Measurements from ENCODE around the gene DDX59.

DDX59 gene

GRCh38 chr1:200671235-200671786 is 1.6 kb upstream of the DDX59 start:
- Histone ChIP-seq H3K4me3 (no peak overlapping the region), H3K27ac (no peak overlapping the region)
- no peak for TF ChIP-seq CTCF (IDR thresholded peaks at IDR 0.05)
- no peak for DNase-seq (ENCODE audit: low spot score)

DNA sequence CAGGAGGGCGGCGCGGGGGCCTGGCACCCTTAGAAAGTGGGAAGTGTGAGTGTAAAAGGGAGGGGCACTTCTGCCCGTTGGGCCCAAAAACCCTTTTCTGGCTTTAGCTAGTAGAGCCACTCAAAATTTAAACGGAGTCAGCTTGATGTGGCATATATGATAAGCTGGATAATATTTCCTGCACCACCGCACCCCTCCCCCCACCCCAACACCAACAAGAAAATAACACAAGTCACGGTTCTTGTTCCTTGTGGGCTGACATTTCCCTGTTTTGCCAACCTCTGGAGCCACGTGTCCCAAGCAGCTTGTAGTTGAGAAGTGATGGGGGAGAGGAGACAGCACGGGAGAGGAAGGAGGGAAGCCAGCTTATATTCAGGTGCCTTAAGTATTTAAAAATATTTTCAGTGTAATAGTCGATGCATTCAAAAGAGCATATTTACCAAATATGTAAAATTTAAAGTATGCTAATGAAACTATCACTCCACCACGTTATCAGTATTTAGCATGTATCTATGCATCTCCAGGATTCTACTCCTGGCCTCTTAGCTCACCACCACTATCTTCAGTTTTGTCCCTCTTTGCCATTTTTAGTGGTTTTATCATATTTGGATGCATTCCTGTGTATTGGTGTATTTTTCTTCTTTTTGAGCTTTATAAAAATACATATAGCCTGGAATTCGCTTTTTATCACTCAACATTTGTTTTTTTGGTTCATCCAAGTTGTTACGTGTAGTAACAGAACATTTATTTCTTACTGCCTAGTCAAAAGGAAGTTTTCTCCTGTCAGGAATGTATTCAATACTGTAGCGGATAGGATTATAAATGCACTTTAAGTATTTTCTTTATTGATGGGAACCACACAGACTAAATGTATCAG is 773 bp upstream of the DDX59 start:
- DNase-seq (ENCODE audit: low spot score), result no peak
- no peak for TF ChIP-seq CTCF (IDR thresholded peaks at IDR 0.05)
- peak overlapping the region; percentile 98 to 99 for H3K27ac ChIP-seq
- H3K4me3 ChIP-seq, result peak overlapping the region; percentile 86

DNA sequence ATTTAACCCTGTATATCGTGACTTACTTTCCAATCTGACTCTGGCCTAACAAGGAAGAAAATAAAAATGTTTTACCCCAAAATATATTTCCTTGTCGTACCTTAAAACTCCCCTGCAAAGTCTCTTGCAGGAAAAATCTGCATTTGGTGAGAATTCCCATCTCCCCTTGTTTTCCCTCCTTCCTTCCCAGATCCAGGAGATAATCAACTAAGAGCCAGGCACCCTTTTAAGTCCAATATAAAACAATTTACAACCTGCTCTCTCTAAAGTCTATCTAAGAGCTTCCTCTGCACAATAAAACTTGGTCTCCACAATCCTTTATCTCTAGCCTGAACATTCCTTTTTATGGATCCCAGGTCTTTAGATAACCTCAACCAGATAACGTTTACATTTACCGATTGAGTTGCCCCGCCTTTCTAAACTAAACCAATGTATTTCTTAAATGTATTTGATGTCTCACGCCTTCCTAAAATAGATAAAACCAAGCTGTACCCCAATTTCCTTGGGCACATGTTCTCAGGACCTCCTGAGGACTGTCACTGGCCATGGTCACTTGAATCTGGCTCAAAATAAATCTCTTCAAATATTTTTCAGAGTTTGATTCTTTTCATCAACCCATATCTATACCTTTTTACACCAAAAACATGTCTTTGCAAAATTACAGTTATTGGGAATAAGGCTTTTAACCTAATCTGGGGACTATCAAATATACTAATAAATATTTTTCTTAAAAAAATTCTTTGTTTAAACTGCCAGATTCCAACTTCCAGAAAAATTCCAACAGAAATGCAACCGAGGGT is 993 bp downstream of the DDX59 start:
- no peak for TF ChIP-seq CTCF (IDR thresholded peaks at IDR 0.05)
- no peak for DNase-seq (ENCODE audit: low spot score)
- Histone ChIP-seq H3K4me3 (peak overlapping the region; percentile 86), H3K27ac (peak overlapping the region; percentile 98 to 99)

DNA sequence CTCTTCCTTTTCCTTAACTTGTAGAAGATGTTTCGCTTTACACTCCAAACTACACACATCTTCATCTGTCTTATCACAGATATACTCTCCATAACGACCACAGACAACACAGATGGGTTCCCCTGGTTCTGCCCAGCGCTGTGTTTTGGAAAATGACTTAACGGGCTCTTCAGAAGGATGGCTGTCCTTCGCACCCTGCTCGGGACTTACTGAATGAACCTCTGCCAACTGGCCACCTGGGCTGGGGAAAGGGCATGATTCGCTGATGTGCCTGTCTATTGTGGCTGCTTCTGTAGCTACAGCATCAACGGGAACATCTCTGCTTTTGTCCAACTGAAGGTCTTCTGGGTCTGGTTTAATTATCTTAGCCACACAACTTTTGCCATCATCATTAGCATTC is 3.4 kb downstream of the DDX59 start:
- peak overlapping the region; percentile 37 for H3K4me3 ChIP-seq

DNA sequence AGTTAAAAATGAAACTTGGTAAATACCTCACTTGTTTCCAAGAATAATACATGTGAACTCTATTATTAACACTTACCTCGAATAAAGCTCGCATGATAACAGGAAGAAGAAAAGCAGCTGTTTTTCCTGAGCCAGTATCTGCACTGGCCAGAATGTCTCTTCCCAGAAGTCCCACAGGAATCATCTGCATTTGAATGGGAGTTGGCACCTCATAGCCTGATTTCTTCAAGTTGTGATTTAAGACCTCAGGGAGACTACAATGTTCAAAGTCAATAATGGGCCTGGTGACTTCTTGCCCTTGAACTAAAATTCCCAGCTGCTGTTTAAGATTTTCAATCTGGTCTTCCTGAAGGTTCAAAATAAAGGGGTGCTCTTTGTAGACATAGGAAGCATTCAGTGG is 3.8 kb downstream of the DDX59 start:
- DNase-seq (ENCODE audit: low spot score), result no peak
- H3K27ac ChIP-seq, result peak overlapping the region; percentile 30 to 59
- TF ChIP-seq CTCF (IDR thresholded peaks at IDR 0.05), result no peak
- H3K4me3 ChIP-seq, result peak overlapping the region; percentile 37

More for the DNA sequence above, 3.4 kb downstream of the DDX59 start:
- no peak for DNase-seq (ENCODE audit: low spot score)
- TF ChIP-seq CTCF (IDR thresholded peaks at IDR 0.05), result no peak
- peak overlapping the region; percentile 30 to 59 for H3K27ac ChIP-seq

DNA sequence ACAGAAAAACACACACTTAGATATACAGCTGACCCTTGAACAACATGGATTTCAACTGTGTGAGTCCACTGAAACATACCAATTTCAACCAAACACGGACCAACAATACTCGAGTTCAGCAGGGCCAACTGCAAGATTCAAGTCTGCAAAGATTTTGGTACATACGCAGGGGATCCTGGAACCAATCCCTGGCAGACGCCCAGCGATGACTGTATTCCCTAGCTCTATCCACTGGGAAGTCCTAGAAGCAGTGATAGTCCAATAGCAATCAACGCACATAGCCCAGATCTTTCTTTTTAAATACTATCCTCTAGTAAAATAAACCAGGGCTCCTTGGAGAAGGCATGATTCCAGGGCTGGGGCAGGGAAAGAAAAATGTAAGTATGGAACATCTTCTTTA is 9.0 kb downstream of the DDX59 start:
- DNase-seq (ENCODE audit: low spot score), result no peak
- no peak for TF ChIP-seq CTCF (IDR thresholded peaks at IDR 0.05)
- H3K4me3 ChIP-seq, result no peak overlapping the region
- no peak overlapping the region for H3K27ac ChIP-seq

Data from coronary artery (tissue), 2 donors.